Activated CD4-positive, alpha-beta T cell treated with anti-CD3 and anti-CD28 coated beads, Interleukin-2, Interleukin-4, amounts not matched to agents 100 ng/mL and 50 ng/mL, durations not matched to agents 16 hours and 8 hours (primary cell): Measurements from ENCODE around the gene UMODL1.

Experiments
- DNase-seq: peaks from one replicate; pipeline ENCODE4 v3.0.0-alpha.2; 2020; ENCODE audit warnings: low spot score

Gene UMODL1

GRCh38 chr21:42071146-42071737 lies at the start of gene UMODL1:
UMODL1 (plus strand) TSS chr21:42071317; CDS start chr21:42071317, 0 bp downstream.
- DNase-seq: no peak

DNA sequence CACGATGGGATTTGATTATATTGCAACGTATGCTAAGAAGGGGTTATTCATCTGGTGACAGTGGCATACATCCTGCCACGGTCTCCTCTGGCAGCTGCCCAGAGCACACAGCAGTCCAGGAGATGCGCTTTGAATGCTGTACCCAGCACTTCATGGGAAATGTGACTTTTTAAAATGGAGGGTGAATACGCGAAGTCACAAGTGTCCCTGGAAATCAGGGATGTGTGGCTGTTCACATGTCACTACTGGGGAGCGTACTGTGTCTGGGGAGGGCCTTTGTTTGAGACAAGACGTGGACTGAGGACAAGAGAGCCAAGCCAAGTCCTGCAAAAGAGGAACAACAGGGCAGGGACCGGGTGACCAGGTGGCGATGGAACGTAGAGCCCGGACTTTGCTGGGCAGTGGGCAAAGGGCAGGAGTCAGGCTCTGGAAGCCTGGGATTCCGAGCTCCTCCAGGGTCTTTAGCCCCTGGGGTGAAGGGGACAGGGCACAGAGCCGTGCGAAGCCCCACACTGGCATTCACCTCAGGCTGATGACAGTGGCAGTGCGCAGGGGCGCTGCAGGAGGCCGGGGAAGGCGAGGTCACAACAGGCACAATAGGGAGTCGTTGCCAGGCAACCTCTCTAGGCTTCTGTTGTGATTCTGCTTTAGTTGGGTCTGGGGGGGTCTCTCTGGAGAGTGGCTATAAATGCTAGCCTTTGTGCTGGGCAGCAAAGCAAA lies 49.6 kb upstream of the UMODL1 start:
- no peak for DNase-seq

DNA sequence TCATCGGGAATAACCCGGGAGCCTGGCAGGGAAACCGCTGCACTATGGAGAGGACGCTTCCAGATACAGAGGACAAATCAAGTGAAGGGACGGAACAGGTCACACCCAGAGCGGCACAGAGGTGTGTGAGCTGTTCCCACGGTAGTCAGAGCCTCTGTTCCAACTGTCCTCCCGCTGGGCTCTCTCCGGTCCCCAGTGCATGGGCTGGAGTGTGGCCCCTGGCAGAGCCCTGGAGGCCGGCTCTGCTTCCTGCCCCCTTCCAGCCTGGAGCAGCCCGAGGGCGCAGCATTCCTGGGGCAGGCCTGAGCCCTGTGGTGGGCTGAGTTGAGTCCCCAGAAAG lies 49.1 kb upstream of the UMODL1 start:
- no peak for DNase-seq

DNA sequence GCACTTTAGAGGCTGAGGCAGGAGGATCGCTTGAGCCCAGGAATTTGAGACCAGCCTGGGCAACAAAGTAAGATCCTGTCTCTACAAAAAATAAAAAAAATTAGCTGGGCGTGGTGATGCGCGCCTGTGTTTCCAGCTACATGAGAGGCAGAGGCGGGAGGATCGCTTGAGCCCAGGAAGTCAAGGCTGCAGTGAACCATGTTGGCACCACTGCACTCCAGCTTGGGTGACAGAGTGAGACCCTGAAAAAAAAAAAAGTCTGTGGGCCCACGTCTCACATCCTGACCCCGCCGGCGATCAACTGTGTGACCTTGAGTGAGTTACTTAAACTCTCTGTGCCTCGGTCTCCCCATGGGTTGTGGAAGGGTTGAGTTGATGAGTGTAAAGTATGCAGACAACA lies 48.2 kb upstream of the UMODL1 start:
- DNase-seq: no peak

- no peak for DNase-seq
Observed at GRCh38 chr21:42025376-42026081, 45.6 kb upstream of the UMODL1 start.

DNA sequence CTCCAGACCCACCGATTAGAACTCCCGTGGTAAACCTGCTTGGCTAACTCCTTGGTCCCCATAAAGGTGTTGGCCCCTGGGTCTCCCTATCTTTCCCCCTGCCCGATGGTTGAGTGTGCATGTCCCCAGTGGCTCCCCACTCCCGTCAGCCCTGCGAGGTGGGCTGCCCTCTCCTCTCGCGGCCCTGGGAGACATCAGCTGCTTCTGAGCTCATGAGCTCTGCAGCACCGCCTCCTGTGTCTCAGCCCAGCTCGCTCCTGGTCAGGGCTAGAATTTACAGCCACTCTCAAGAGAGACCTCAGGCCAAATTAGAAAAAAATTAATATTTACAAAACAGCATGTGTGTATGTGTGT lies 45.1 kb upstream of the UMODL1 start:
- DNase-seq: no peak

GRCh38 chr21:42027085-42027821 lies 43.9 kb upstream of the UMODL1 start:
- no peak for DNase-seq

DNA sequence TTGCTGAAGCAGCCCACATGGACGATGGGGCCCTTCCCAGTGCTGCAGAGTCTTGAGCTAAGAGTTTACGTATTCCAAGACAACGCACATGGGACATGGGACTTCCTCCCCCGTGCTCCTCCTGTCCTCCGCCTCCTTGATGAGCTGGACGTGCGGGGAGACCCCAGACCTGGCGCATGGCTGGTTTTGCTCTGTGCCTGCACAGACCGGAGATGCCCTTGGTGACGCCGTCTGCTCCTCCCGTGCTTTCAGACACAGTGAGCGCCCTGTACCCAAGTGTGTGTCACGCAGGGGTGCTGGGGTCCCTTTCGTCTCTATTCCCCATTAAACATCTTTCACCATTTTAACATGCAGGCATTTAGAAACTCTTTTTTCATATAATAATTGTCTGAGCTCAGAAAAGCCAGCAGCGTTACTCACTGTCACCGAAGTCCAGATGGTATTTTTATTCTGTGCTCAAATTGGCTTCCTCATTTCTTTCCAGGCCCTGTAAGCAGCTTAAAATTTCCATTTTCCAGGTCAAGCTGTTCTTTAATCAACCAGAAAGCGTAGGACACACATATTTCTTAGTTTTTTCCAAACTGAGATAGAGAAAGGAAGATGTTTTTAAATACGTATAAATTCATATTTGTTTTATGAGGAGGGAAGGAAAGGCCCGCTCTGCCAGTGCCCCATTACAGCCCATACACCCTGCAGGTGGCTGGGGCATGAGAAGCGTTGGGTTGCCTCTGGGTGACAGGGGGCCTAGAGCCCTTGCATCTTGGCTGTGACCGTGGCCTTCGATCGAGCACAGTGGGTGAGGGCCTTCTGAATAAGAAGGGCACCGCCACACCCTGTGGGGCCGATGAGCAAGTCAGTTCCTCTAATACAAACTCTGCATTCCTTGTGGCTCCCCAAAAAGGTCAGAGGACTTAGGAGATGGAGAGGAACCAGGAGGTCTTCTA lies 43.0 kb upstream of the UMODL1 start:
- no peak for DNase-seq

DNA sequence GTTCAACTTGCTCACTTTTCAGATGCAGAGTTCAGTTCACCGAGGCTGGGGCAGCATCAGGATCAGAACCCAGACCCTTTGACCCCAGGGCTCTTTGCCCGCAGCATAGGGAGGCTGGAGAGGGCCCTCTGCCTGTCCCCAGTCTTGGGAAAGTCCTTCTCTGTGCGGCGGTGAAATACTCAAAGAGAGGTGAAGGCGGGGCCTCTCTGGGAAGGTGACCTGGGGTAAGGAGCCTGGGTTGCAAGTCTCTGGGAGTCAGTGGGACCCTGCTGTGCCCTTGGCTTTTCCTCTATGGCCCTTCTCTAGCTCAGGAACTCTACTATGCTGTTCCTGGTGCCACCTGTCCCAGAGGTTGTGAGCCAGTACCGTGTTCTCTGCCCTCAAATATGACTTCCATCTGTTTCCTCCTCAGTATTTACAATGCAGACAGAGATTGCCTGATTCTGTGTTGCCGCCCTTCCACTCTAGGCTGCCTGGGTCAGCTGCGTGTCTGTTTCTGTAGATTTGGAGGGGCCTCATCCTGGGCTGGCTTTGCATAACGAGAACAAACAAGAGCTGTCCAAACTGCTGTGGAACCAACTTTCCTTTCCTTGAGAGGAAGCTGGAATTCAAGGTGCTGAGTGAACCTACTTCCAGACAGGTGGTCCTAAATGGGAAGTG lies 42.2 kb upstream of the UMODL1 start:
- no peak for DNase-seq

DNA sequence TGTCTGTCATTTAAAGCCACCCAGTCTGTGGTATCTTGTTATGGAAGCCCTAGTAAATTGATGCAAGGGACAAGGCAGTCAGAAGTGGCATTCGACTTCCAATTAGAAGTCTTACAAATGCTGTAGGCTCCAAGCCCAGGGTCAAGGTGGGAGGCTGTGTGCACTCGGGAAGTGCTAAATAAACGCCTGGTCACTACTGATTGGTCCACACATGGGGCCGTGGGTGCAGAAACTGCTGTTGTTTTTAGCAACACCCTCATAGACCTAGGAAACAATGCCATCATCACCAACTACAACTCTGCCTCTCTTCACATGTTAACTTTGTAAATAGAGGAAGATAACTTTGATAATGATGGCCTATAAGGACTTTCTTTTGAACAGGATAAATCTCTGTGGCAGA lies 40.8 kb upstream of the UMODL1 start:
- DNase-seq: no peak

DNA sequence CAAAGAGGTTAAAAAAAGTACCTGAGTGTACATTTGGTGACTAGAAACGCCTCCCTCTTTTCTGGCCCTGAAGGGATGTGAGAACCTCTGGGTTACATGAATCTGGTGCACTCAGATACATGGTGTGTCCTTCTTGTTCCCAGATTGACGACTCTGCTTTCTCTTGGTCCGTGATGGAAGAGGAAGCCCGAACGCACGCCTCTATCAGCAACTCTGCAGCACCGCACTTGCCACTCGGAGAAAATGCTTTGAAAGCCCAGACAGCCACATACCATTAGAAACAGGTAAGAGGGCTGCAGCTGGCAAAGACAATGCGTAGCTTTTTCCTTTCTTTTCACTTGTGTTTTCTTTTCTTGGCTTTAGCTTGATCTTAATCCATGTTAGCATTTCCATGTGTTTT lies 39.9 kb upstream of the UMODL1 start:
- no peak for DNase-seq

- no peak for DNase-seq
Observed at GRCh38 chr21:42031816-42032215, 39.3 kb upstream of the UMODL1 start.

GRCh38 chr21:42032266-42032665 lies 38.9 kb upstream of the UMODL1 start:
- no peak for DNase-seq

DNA sequence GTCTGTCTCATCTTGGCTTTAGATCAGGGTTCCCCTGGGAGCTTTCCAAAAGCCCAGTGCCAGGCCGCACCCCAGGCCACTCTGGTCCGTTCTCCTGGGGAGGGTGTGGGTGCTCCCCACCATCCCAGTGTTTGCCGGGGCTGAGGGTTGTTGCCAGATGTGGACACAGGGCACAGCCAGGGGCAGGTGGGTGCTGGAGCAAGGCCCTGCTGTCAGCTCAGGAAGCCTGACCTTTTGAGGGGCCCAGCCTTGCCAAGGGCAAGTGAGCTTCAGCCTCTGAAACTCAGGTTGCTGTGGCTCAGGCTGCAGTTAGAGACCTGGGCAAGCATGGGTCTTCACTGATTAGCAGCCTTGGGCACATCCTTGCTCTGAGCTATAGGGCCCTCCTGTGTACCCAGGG lies 38.1 kb upstream of the UMODL1 start:
- DNase-seq: no peak

- DNase-seq: no peak
Observed at GRCh38 chr21:42036313-42036712, 34.8 kb upstream of the UMODL1 start.

GRCh38 chr21:42037516-42037915 lies 33.6 kb upstream of the UMODL1 start:
- DNase-seq: no peak

DNA sequence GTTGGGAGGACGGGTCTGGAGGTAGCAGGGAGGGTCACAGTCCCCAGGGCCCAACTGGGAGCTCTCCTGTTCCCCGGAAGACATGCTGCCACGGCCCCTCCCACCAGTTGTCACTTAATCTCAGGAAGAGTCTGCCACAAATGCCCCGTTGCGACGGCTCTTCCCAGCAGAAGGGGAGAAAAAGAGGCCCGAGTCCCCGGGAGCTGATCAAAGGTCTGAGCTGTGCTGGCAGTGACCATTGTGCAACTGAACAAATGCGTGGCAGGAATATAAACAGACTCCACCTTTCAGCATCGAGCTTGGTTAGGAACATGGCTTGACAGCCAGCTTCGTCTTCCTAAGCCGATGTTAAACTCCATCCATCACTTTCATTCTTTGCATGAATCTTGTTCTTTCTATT lies 33.2 kb upstream of the UMODL1 start:
- no peak for DNase-seq

DNA sequence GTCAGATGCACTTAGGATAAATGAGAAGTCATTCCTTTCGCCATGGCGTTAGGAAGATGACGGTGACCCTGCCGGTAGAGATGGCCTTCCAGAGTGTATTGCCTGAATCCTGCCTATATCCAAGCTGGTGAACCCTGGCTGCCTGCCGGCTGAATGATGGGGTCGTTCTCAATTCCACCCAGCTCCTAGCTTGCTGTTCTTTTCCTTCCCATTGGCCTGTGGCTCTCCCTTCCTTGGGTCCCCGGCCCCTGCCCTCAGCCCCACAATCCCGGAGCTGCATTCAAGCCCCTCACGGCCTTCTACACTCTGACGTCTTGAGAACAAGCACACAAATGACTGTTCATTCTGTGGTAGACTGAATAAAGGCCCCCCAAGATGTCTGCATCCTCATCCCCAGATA lies 32.7 kb upstream of the UMODL1 start:
- DNase-seq: no peak

DNA sequence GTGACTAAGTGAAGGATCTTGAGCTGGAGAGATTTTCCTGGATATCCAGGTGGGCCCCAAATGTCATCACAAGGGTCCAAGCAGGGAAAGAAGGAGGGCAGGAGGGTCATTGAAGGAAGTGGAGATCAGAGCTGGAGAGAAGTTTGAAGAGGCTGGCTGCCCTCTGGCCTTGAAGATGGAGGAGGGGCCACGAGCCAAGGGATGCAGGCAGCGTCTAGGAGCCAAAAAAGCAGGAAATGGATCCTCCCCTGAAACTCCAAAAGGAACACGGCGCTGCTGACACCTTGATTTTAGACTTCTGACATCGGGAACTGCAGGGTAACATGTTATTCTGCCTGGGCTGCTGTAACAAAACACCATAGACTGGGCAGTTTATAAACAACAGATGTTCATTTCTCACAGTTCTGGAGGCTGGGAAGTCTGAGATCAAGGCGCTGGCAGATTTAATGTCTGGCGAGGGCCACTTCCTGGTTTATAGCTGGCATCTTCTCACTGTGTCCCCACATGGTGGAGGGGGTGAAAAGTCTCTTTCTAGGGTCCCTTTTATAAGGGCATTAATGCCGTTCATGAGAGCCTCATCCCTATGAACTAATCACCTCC lies 32.2 kb upstream of the UMODL1 start:
- DNase-seq: no peak

DNA sequence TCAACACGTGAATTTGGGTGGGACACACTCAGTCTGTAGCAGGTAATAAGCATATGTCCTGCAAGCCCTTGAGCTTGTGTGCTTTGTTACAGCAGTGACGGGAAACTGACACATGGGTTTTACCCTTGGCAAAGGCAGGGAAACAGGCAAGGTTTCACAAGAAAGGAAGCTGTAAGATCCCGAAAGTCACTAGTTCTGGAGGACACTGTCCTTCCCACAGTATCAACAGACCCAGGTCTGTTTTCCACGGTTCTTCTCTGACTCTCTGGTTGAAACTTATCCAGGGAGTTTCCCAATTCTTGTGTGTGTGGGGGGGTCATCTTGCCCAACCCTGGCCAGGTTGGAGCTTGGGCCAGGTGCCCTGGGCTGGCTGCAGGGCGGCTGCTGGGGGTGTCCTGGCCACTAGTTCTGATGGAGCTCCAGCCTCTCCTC lies 31.6 kb upstream of the UMODL1 start:
- no peak for DNase-seq

- DNase-seq: no peak
Observed at GRCh38 chr21:42039911-42040351, 31.2 kb upstream of the UMODL1 start.
